K562 (cell line): ENCODE results near the gene GABBR1. TPM values are rescaled to one million over a fixed set of nuclear protein-coding genes. Genes with fewer than 3 reads are reported as not detected.

ENCODE experiments used
- ATAC-seq: fragments of 200-7000 bp; cut with Tn5 transposase; 3 replicates; pipeline ENCODE4 v1.9.1; 2020; ENCODE audit warnings: moderate library complexity
- BruUV-seq: library from RNA; stranded (reverse); fragments of 400-500 nt; replicated peaks from 2 replicates; lab custom pipeline; 2021; lab: Mats Ljungman, UMichigan
- CTCF ChIA-PET: fragments of 300-600 bp; formaldehyde crosslinking; extraction: SDS; loops from one replicate; lab custom pipeline; 2021; ENCODE audit warnings: low intra/inter-chr PET ratio; lab: Yijun Ruan, JAX
- POLR2A ChIA-PET: fragments of 300-600, 350-650 bp; sonication (Branson Sonifier 250); formaldehyde crosslinking; extraction: SDS; loops from one replicate; lab custom pipeline; 2021; ENCODE audit warnings: antibody characterized with exemption, inconsistent platforms; lab: Yijun Ruan, JAX
- DNase-seq, 4 experiments: peaks; one replicate each; pipeline versions ENCODE4 v3.0.0 to v3.0.0-alpha.2; 2011 to 2018; ENCODE audit warnings: low spot score in 3 of 4, mixed read lengths in 3 of 4; ENCODE audit errors: extremely low read depth in 1 of 4
- FAIRE-seq: peaks from 2 replicates; lab custom pipeline; 2011; peaks lifted over from hg19 to GRCh38; lab: Jason Lieb, UNC
- H2AFZ ChIP-seq: 2 replicates; pipeline ENCODE4 v1.6.0; 2011; ENCODE audit warnings: low read depth, low read length, control low read depth, inconsistent platforms
- H3K27ac ChIP-seq: fragments of 200-600 bp; 3 replicates; pipeline ENCODE4 v1.8.0; 2011; ENCODE audit warnings: low read depth, mild to moderate bottlenecking, control low read depth, inconsistent platforms, low read length, moderate library complexity, mixed read lengths; ENCODE audit errors: extremely low read depth
- H3K27me3 ChIP-seq, 2 experiments: fragments of 300-600 bp in 1 of 2; 2 replicates in 1 of 2; 3 replicates in 1 of 2; pipeline versions ENCODE4 v1.6.0 to v1.8.0; 2011; ENCODE audit warnings: inconsistent platforms in 2 of 2, low read length in 2 of 2, mild to moderate bottlenecking in 1 of 2, mixed read lengths in 1 of 2, moderate library complexity in 1 of 2; ENCODE audit not compliant: control insufficient read depth in 2 of 2, insufficient read depth in 2 of 2
- H3K36me3 ChIP-seq: fragments of 300-600 bp; 3 replicates; pipeline ENCODE4 v1.8.0; 2011; ENCODE audit warnings: mild to moderate bottlenecking, low read length, inconsistent platforms; ENCODE audit not compliant: control insufficient read depth, insufficient read depth
- H3K4me1 ChIP-seq, 2 experiments: fragments of 200-600 bp in 1 of 2; replicated peaks in 1 of 2; 2 replicates in 1 of 2; 3 replicates in 1 of 2; pipeline versions ENCODE4 v1.5.1 to v1.8.0; 2011; ENCODE audit warnings: inconsistent platforms in 2 of 2, low read length in 2 of 2, mild to moderate bottlenecking in 1 of 2, mixed read lengths in 1 of 2, moderate library complexity in 1 of 2; ENCODE audit not compliant: control insufficient read depth in 2 of 2, insufficient read depth in 2 of 2
- H3K4me2 ChIP-seq: 2 replicates; pipeline ENCODE4 v1.6.1; 2011; ENCODE audit warnings: low read length, control low read depth, inconsistent platforms, mixed read lengths; ENCODE audit not compliant: insufficient read depth
- H3K4me3 ChIP-seq: fragments of 200-600 bp; sonication (generic), shearing (Covaris generic); 2 replicates; pipeline ENCODE4 v1.5.1; 2016; ENCODE audit warnings: control low read depth, inconsistent platforms
- H3K79me2 ChIP-seq: fragments of 200-600 bp; 3 replicates; pipeline ENCODE4 v1.8.0; 2011; ENCODE audit warnings: low read length, inconsistent platforms; ENCODE audit not compliant: control insufficient read depth, insufficient read depth
- H3K9ac ChIP-seq, 2 experiments: 2 replicates each; pipeline versions ENCODE4 v1.6.0 to v1.6.1; 2011; ENCODE audit warnings: low read depth in 2 of 2, low read length in 2 of 2, control low read depth in 1 of 2, inconsistent platforms in 1 of 2, mild to moderate bottlenecking in 1 of 2, mixed read lengths in 1 of 2; ENCODE audit not compliant: insufficient read depth in 1 of 2
- H3K9me1 ChIP-seq: one replicate; pipeline ENCODE4 v1.6.0; 2011; ENCODE audit warnings: inconsistent platforms, mild to moderate bottlenecking, low read length, moderate library complexity; ENCODE audit not compliant: control insufficient read depth, insufficient read depth
- H3K9me3 ChIP-seq: replicated peaks from 2 replicates; pipeline ENCODE4 v1.5.1; 2011; ENCODE audit warnings: low read depth, low read length, inconsistent platforms; ENCODE audit not compliant: control insufficient read depth, insufficient read depth
- H4K20me1 ChIP-seq: replicated peaks from 2 replicates; pipeline ENCODE4 v1.6.1; 2011; ENCODE audit warnings: low read length, inconsistent platforms, mixed read lengths; ENCODE audit not compliant: control insufficient read depth, insufficient read depth
- COPS2 ChIP-seq: fragments of 450-650 bp; conservative IDR thresholded peaks from 2 replicates; pipeline ENCODE4 v1.6.1; 2016; ENCODE audit warnings: mild to moderate bottlenecking, moderate library complexity
- CREBBP ChIP-seq: IDR thresholded peaks from one replicate; pipeline ENCODE4 v1.6.1; 2012; ENCODE audit warnings: low read depth, mild to moderate bottlenecking, control low read depth, inconsistent platforms, low read length
- HIVEP1 ChIP-seq: fragments of 250-450 bp; sonication (Bioruptor Pico); IDR thresholded peaks from 2 replicates; pipeline ENCODE4 v1.4.0; 2020; ENCODE audit warnings: mild to moderate bottlenecking
- HLTF ChIP-seq: fragments of 450-650 bp; IDR thresholded peaks from 2 replicates; pipeline ENCODE4 v1.6.1; 2016
- MYNN ChIP-seq, 2 experiments: sonication (generic); formaldehyde crosslinking in 1 of 2; IDR thresholded peaks; 2 replicates each; pipeline versions ENCODE4 v1.5.0 to v1.6.1; 2016 to 2020; ENCODE audit warnings: antibody characterized with exemption in 1 of 2, missing genetic modification reagents in 1 of 2
- SIRT6 ChIP-seq: IDR thresholded peaks from one replicate; pipeline ENCODE4 v1.6.1; 2012; ENCODE audit warnings: low read depth, mild to moderate bottlenecking, control low read depth, inconsistent platforms, low read length, moderate library complexity
- SMARCB1 ChIP-seq: IDR thresholded peaks from 2 replicates; pipeline ENCODE4 v1.6.1; 2011; ENCODE audit warnings: improper control_type of control experiment, low read depth; ENCODE audit not compliant: insufficient read length
- TAF15 ChIP-seq: fragments of 200-400 bp; formaldehyde crosslinking; IDR thresholded peaks from 2 replicates; pipeline ENCODE4 v1.6.1; 2017; ENCODE audit warnings: mild to moderate bottlenecking, low read depth, low read length, moderate library complexity
- TCF15 ChIP-seq: fragments of 250-450 bp; sonication (Bioruptor Pico); IDR thresholded peaks from 2 replicates; pipeline ENCODE4 v1.8.0; 2022; ENCODE audit warnings: moderate library complexity, mild to moderate bottlenecking, inconsistent platforms
- TEAD1 ChIP-seq, 2 experiments: fragments of 450-650 bp in 1 of 2; sonication (generic) in 1 of 2; formaldehyde crosslinking; IDR thresholded peaks; 2 replicates each; pipeline versions ENCODE4 v1.4.0 to v1.8.0; 2020 to 2022; ENCODE audit warnings: mild to moderate bottlenecking in 2 of 2, missing genetic modification reagents in 1 of 2
- ZFP1 ChIP-seq: fragments of 450-650 bp; formaldehyde crosslinking; IDR thresholded peaks from 2 replicates; pipeline ENCODE4 v1.4.0; 2020; ENCODE audit warnings: mild to moderate bottlenecking, mixed read lengths
- ZNF253 ChIP-seq: fragments of 250-450 bp; sonication (Bioruptor Pico); conservative IDR thresholded peaks from 2 replicates; pipeline ENCODE4 v1.6.1; 2021; ENCODE audit warnings: mild to moderate bottlenecking
- WGBS: fragments of 100-300 bp; shearing (Covaris generic); methylation state at CpG from one replicate; pipeline ENCODE4 v1.1.6; 2016; ENCODE audit warnings: low coverage, mixed read lengths; ENCODE audit not compliant: insufficient coverage; ENCODE audit errors: missing lambda C conversion rate; 5-methylcytosine and 5-hydroxymethylcytosine counted together
- in situ Hi-C: fragments of 300-500 bp; cut with MboI; formaldehyde crosslinking; loops from 4 replicates; pipeline ENCODE4 v1.15.0; 2018; ENCODE audit warnings: inconsistent platforms, mixed read lengths
- intact Hi-C: fragments of 100-400 bp; cut with micrococcal nuclease; formaldehyde crosslinking; loops from 2 replicates; pipeline ENCODE4 v1.14.2; 2022
- polyA plus RNA-seq, 8 experiments: library from polyadenylated mRNA; depleted of rRNA in 4 of 8; stranded (reverse) in 5 of 8; unstranded in 3 of 8; fragments of >200 nt; fragmentation: Nextera tagmentation in 2 of 8; fragmentation: Illumina TruSeq in 1 of 8; extraction: Ambion mirVana in 2 of 8; extraction: Trizol in 1 of 8; gene quantifications; 2 replicates each; pipeline versions ENCODE4 v1.2.1 to v1.2.3, GENCODE V29; 2011 to 2014; ENCODE audit warnings: inconsistent platforms in 1 of 8, missing spikeins in 1 of 8
- total RNA-seq, 7 experiments: library from RNA; depleted of rRNA in 6 of 7; stranded (reverse); fragments of >200 nt in 6 of 7; fragmentation: Illumina TruSeq in 2 of 7; extraction: Trizol in 2 of 7; gene quantifications; 2 replicates each; pipeline versions ENCODE4 v1.2.1 to v1.2.3, GENCODE V29; 2011 to 2021; ENCODE audit warnings: low replicate concordance in 1 of 7
- TF ChIP-seq, protein P1 (sequence below): fragments of 250-450 bp; sonication (Bioruptor Pico); IDR thresholded peaks from 2 replicates; pipeline ENCODE4 v1.9.0; 2021; ENCODE audit warnings: mild to moderate bottlenecking, inconsistent platforms
- TF ChIP-seq, protein P2 (sequence below): sonication (generic); formaldehyde crosslinking; IDR thresholded peaks from 2 replicates; pipeline ENCODE4 v1.8.0; 2022; ENCODE audit warnings: mild to moderate bottlenecking, missing genetic modification reagents, borderline replicate concordance
- TF ChIP-seq, protein P3 (sequence below): sonication (generic); formaldehyde crosslinking; IDR thresholded peaks from 2 replicates; pipeline ENCODE4 v1.8.1; 2022; ENCODE audit warnings: missing genetic modification reagents

Gene GABBR1
- total and polyA plus RNA-seq, 9 of the 15 experiments (the other 6 are each of a cell fraction or from before 2014, with no cell fraction given), result 2.2 to 48.3 (median 20.8) TPM

GRCh38 chr6:29532320-29532951, 100.5 kb downstream of the GABBR1 start (continued):
- TF ChIP-seq ZFP1 (CRISPR knock-in tag), result no peak
- TF ChIP-seq, protein P1, sequence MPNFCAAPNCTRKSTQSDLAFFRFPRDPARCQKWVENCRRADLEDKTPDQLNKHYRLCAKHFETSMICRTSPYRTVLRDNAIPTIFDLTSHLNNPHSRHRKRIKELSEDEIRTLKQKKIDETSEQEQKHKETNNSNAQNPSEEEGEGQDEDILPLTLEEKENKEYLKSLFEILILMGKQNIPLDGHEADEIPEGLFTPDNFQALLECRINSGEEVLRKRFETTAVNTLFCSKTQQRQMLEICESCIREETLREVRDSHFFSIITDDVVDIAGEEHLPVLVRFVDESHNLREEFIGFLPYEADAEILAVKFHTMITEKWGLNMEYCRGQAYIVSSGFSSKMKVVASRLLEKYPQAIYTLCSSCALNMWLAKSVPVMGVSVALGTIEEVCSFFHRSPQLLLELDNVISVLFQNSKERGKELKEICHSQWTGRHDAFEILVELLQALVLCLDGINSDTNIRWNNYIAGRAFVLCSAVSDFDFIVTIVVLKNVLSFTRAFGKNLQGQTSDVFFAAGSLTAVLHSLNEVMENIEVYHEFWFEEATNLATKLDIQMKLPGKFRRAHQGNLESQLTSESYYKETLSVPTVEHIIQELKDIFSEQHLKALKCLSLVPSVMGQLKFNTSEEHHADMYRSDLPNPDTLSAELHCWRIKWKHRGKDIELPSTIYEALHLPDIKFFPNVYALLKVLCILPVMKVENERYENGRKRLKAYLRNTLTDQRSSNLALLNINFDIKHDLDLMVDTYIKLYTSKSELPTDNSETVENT (CRISPR knock-in tag), result no peak
- TF ChIP-seq, protein P2, sequence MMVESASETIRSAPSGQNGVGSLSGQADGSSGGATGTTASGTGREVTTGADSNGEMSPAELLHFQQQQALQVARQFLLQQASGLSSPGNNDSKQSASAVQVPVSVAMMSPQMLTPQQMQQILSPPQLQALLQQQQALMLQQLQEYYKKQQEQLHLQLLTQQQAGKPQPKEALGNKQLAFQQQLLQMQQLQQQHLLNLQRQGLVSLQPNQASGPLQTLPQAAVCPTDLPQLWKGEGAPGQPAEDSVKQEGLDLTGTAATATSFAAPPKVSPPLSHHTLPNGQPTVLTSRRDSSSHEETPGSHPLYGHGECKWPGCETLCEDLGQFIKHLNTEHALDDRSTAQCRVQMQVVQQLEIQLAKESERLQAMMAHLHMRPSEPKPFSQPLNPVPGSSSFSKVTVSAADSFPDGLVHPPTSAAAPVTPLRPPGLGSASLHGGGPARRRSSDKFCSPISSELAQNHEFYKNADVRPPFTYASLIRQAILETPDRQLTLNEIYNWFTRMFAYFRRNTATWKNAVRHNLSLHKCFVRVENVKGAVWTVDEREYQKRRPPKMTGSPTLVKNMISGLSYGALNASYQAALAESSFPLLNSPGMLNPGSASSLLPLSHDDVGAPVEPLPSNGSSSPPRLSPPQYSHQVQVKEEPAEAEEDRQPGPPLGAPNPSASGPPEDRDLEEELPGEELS (CRISPR knock-in tag), result no peak

GRCh38 chr6:29531668-29532067, 101.3 kb downstream of the GABBR1 start:
- Histone ChIP-seq H3K9ac (no peak overlapping the region), H3K4me3 (no peak overlapping the region), H3K4me2 (no peak overlapping the region), H3K36me3 (no peaks in the 10 kb centered on the region), H3K27me3 (peaks cover 0 to 13% of the 10 kb centered on the region in 2 experiments; a peak in 3 of 5 replicates), H2AFZ (no peak overlapping the region), H3K79me2 (no peaks in the 10 kb centered on the region), H3K27ac (no peak overlapping the region), H3K9me3 (no peaks in the 10 kb centered on the region), H4K20me1 (peaks cover 9% of the 10 kb centered on the region; the same call in 1 of the 2 replicates), H3K4me1 (no peaks in the 10 kb centered on the region; a peak in 1 of 5 replicates), H3K9me1 (no peaks in the 10 kb centered on the region)
- in situ Hi-C loops, result no loop called here
- ChIA-PET CTCF (no interaction called here), POLR2A (no interaction called here)
- 0% methylated on average over 3 of the region's 3 CpGs for WGBS
- BruUV-seq, result no TSS peak
- DNase-seq (no peak), ATAC-seq (no peak), FAIRE-seq (no peak)
- intact Hi-C loops, result no loop called here
- TF ChIP-seq COPS2 (no peak), SMARCB1 (no peak), SIRT6 (no peak), CREBBP (no peak), ZNF253 (CRISPR knock-in tag) (no peak), MYNN (IDR thresholded peaks at IDR 0.05) (no peak), MYNN (CRISPR knock-in tag; IDR thresholded peaks at IDR 0.05) (no peak), HLTF (no peak), TAF15 (no peak), TCF15 (CRISPR knock-in tag) (no peak), TEAD1 (CRISPR knock-in tag; IDR thresholded peaks at IDR 0.05) (no peak), HIVEP1 (CRISPR knock-in tag) (no peak)
- TF ChIP-seq, protein P3, sequence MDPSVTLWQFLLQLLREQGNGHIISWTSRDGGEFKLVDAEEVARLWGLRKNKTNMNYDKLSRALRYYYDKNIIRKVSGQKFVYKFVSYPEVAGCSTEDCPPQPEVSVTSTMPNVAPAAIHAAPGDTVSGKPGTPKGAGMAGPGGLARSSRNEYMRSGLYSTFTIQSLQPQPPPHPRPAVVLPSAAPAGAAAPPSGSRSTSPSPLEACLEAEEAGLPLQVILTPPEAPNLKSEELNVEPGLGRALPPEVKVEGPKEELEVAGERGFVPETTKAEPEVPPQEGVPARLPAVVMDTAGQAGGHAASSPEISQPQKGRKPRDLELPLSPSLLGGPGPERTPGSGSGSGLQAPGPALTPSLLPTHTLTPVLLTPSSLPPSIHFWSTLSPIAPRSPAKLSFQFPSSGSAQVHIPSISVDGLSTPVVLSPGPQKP (CRISPR knock-in tag), result no peak
